ENCODE data around the gene ZNF300. TPM values are rescaled to one million over a fixed set of nuclear protein-coding genes. Genes with fewer than 3 reads are reported as not detected.

Gene ZNF300
- total RNA-seq: 4.0 and 4.5 TPM in 2 replicates

DNA sequence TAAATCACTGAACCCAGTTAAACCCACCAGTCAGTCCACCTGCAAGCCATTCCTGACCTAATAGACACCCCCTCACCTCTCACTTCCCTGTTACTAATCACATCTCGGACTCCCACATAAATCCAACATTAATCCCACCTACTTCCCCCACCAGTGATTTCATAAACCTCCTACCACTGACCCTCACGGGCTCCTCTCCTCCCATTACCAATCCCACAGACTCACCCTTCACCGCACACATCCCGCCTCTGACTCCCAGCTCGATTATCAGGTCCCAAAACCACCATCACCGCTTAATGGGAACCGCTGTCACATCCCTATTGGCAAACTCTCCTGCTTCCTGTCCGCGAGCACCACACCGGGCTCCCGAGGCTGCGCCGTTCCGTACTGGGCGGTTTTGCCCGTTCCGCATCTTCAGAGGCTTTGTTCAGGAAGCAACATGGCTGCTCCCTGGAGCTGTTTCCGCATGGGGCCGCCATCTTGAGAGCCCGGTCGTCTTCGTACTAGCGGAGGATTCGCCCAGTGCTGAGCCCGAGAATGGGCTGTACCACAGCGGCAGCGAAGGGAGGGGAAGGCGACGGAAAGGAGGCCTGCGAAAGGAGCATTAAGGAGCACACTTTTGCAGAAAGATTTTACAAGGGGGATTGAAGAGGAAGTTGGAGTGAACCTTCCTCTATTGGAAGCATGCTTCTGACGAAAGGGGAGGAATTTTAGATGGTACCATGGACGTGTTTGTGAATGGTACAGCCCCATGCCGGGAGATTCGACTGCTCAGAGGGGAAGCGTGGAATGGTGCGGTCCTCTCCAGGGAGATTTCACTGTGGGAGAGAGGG lies at the start of gene ZNF300:
Gene ZNF300, minus strand, starts transcription at position 502 of the 833 bp plus-strand sequence. CDS start 1,825 bp downstream, outside the sequence.

GRCh38 chr5:150846308-150846653 lies 58.5 kb downstream of the ZNF300 start, which contains the start of gene IRGM:
Gene IRGM, plus strand, starts transcription at chr5:150846521. Its CDS starts 1,603 bp downstream, at chr5:150848124.

Other genes starting within 250 kb of the ZNF300 start
- 0.54 TPM in 1 of 2 replicates, not detected in the other for gene MYOZ3, start 243.7 kb downstream of the ZNF300 start, total RNA-seq
- 35.8 and 46.9 TPM in 2 replicates for gene RBM22, start 203.9 kb downstream of the ZNF300 start, total RNA-seq
- gene DCTN4, start 146.0 kb downstream of the ZNF300 start, total RNA-seq: 36.1 and 43.3 TPM in 2 replicates
- gene SMIM3, start 126.2 kb downstream of the ZNF300 start, total RNA-seq: 71.0 and 86.1 TPM in 2 replicates
- gene IRGM, start 58.5 kb downstream of the ZNF300 start, total RNA-seq: not detected in 2 replicates
- gene GPX3, start 115.6 kb upstream of the ZNF300 start, total RNA-seq: 8.9 and 15.9 TPM in 2 replicates
- gene TNIP1, start 176.1 kb upstream of the ZNF300 start, total RNA-seq: 61.4 and 100.0 TPM in 2 replicates